ENCODE results near the gene BICD2. TPM values are rescaled to one million over a fixed set of nuclear protein-coding genes. Genes with fewer than 3 reads are reported as not detected.

BICD2 gene
- total RNA-seq, 4 donors from 2014 or later = 15.7 to 29.3 (median 19.7) TPM

GRCh38 chr9:92728831-92729734 lies 35.5 kb downstream of the BICD2 start:
- 86% methylated on average over 20 of the region's 22 CpGs; no CpG with 5 or more reads in 1 of the 2 donors for WGBS, 2 donors (ENCODE audit: low coverage in 1 of 2)
- Histone ChIP-seq H3K9me3 (no peaks in the 10 kb centered on the region), H3K4me1 (peaks cover 0 to 4% (median 0%) of the 10 kb centered on the region in 4 donors), H3K36me3 (no peaks in the 10 kb centered on the region), H3K4me3 (no peak overlapping the region), H3K27me3 (no peaks in the 10 kb centered on the region), H3K27ac (peak overlapping the region in 1 of 4 donors; percentile 61)
- TF ChIP-seq CTCF (IDR thresholded peaks at IDR 0.05) = peak in 1 of 5 experiments; percentile 25
- TF ChIP-seq POLR2A (IDR thresholded peaks at IDR 0.05) = no peak
- in situ Hi-C loops (cut with MboI; ENCODE audit: low pct_ligation_motif_present in 1 of 4, low pct_unique_long_range_greater_than_20kb in 1 of 4, low sequenced_read_pairs in 3 of 4) = no loop called here
- intact Hi-C loops (cut with DNase I; ENCODE audit: low total_unique reads) = no loop called here
- DNase-seq = peak; percentile 52

DNA sequence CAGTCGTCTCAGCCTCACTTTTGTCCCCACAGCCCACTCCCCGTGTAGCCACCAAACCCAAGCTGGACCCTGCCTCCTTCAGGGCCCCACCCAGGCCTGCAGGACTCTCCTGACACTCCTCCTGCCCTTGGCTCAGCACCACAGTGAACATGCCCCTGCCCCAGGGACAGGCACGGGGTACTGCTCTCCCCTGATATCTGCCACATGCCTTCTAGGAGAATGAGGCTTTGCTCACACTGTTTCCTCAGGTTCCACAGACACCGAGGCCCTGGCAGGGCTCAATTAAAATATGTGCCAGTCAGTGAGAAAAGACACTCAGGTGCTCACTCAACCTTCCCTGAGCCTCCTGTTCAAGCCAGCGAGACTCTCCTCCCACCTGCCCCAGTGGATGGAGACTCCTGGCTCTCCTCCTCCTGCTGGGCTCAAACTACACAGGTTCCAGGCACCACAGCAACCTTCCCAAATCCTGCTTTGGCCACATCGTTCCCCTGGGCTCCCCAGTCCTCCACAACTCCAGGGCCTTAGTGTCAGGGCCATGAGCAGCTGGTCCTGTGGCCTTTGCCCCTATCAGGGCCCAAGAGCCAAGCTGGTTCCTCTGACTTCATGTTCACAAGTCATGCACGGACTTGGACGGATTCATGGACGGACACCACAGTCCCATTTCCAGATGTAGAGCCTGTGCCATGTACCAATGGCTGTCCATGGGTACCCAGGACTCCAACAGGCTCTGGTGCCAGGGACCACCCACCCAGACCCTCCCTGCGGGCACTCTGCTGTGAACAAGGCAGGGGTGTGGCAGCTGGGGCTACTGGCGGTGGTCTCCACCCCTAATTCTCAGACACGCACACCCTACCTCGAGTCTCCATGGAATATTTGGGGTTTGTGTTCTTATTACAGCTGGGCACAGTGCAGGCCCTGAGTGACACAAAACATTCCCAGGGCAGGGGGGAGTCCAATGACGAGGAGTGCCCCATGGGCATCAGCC lies 36.6 kb downstream of the BICD2 start:
- H3K4me3 ChIP-seq = no peak overlapping the region
- WGBS, 2 donors (ENCODE audit: low coverage in 1 of 2) = 93 to 100% methylated on average over 1 to 14 of the region's 14 CpGs
- in situ Hi-C loops (cut with MboI; ENCODE audit: low pct_ligation_motif_present in 1 of 4, low pct_unique_long_range_greater_than_20kb in 1 of 4, low sequenced_read_pairs in 3 of 4) = no loop called here
- no peaks in the 10 kb centered on the region for H3K9me3 ChIP-seq
- no peaks in the 10 kb centered on the region for H3K36me3 ChIP-seq
- H3K27me3 ChIP-seq = no peaks in the 10 kb centered on the region
- intact Hi-C loops (cut with DNase I; ENCODE audit: low total_unique reads) = no loop called here
- TF ChIP-seq POLR2A (IDR thresholded peaks at IDR 0.05) (no peak), EP300 (IDR thresholded peaks at IDR 0.05; ENCODE audit: low read depth) (no peak), POLR2AphosphoS5 (IDR thresholded peaks at IDR 0.05) (no peak), CTCF (IDR thresholded peaks at IDR 0.05) (no peak)
- no peak for DNase-seq
- H3K4me1 ChIP-seq = peaks cover 0 to 4% (median 0%) of the 10 kb centered on the region in 4 donors
- H3K27ac ChIP-seq = peak overlapping the region in 1 of 4 donors; percentile 31

- 76% methylated on average over 13 of the region's 13 CpGs; no CpG with 5 or more reads in 1 of the 2 donors for WGBS, 2 donors (ENCODE audit: low coverage in 1 of 2)
- H3K4me1 ChIP-seq = peaks cover 0 to 4% (median 0%) of the 10 kb centered on the region in 4 donors
- H3K4me3 ChIP-seq = no peak overlapping the region
- H3K27ac ChIP-seq = no peak overlapping the region
- H3K36me3 ChIP-seq = no peaks in the 10 kb centered on the region
- no peak for DNase-seq
- intact Hi-C loops (cut with DNase I; ENCODE audit: low total_unique reads) (no loop called here), in situ Hi-C loops (cut with MboI; ENCODE audit: low pct_ligation_motif_present in 1 of 4, low pct_unique_long_range_greater_than_20kb in 1 of 4, low sequenced_read_pairs in 3 of 4) (no loop called here)
- H3K27me3 ChIP-seq = no peaks in the 10 kb centered on the region
- TF ChIP-seq EP300 (IDR thresholded peaks at IDR 0.05; ENCODE audit: low read depth) (no peak), POLR2AphosphoS5 (IDR thresholded peaks at IDR 0.05) (no peak), POLR2A (IDR thresholded peaks at IDR 0.05) (no peak), CTCF (IDR thresholded peaks at IDR 0.05) (no peak)
- H3K9me3 ChIP-seq = no peaks in the 10 kb centered on the region
These were observed 37.5 kb downstream of the BICD2 start for GRCh38 chr9:92726971-92727715.
